NCI-H345 treated with DMSO at 0.1 percent for 48 hours (cell line): ENCODE data around the gene FAM72B.
"Not testable (repeated sequence)": the region's sequence is repeated elsewhere in the genome, so short reads cannot be mapped to it uniquely, and the experiment has no call there.

Experiments
- DNase-seq: peaks from one replicate; lab custom pipeline; 2025; ENCODE audit not compliant: unreplicated experiment; lab: John Stamatoyannopoulos, UW

Gene FAM72B

DNA sequence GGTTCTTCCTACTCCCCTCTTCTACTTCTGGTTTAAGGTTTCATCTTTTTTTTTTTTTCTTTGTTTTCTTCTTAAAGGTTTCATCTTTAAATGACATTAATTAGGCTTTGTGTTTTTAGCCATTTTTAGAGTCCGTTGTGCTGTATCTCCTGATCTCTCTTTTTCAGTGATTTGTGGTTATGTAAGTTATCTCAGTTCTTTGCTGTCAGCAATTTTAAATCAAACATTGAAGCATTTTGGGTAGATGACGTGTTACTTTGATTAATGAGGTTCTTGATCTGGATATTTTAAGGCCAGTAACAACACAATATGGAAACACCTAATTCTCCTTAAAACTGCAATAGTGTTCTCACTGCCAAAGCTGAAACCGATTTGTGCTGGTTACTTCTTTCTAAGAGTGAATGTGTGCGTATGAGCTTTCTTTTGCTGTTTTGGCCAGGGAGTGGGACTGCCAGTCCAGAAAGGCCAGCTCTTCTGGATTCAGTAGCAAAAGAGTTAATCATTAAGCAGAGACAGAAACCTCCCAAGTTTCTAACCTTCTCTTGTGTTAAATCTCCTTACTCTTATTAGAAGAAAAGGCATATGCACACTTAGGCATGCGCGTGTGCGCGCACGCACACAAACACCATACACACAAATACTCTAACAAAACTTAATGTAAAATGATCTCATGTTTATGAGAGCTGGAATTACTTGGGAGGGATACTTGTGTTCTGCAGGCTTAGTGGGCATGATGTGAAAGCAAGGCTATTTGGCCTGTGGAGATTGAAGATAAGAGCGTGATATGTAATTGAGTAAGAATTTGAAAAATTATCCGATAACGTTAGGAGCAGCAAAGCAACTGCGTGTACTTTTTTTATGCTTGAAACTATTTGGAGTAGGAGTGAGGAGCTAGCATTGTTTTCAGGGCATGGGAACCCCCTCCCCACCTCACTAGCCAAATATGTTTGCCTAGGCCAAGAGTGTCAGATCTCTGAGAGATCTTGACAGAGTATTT is 17.1 kb upstream of the FAM72B start:
- not testable (repeated sequence) for DNase-seq

DNA sequence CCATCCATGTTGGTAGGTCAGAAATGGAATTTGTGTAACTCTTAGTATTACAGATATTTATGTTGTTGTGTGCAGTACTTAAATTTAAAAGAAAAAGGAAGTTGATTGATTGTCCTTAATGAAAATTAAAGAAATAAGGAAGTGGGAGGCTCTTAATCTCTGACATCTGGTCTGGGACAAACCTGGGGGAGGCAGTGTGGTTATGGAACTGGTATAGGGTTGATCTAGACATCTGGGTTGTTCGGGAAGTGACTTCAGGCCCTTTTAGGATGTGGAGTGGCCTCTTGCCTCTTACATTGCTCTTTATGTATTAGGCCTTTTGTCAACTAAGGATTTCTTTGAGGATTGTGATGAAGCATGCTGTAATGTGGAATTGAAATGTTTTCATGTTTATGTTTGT is 16.1 kb upstream of the FAM72B start:
- not testable (repeated sequence) for DNase-seq

DNA sequence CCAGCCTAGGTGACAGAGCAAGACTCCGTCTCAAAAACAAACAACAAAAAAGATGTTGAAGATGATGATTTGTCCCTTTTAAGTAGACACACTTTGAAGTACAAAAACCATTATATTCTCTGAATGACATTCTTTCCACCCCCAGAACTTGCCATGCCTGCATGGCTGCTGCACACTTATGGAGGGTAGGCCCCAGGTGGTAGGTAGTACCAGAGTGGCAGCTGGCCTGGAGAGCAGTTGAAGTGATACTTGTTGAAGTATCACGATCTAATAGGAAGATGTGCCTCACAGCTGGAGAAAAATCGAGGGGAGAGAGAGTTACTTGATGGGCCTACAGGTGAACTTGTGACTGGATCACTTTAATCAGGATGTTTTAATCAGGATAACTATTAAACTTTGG is 15.6 kb upstream of the FAM72B start:
- DNase-seq = not testable (repeated sequence)

DNA sequence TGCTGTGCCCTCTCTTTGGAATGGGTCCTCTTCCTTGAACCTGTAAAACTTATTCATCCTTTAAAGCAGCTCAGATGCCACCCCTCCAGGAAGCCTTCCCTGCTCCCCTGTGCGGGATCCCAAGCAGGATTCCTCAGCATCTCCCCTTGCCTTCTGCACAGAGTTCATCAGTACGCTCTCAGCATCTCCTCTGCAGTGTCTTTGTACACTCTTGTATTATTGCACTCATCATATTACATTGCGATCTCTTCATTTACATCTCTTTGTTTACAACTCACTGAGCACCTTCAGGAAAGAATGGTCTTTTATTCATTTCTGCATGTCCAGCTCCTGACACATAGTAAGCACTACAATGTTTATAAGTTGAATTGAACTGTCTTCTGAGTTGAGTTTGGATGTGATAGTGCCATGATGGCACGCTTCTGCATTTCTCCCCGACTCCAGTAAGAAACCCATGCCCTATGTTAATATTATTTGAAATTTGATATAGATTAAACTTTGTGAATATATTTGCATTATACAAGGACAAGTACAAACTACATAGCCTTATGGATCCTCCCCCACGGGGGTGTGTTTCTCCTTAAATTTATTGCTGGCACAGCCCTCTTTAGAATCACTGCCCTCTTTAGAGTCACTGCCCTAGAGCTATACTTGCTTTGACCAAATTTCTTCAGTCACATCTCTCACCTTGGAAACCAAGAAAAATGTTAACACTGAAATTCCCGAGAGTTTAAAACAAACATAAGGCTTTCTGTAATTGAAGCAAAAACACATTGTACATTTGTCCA is 13.1 kb upstream of the FAM72B start:
- not testable (repeated sequence) for DNase-seq

DNA sequence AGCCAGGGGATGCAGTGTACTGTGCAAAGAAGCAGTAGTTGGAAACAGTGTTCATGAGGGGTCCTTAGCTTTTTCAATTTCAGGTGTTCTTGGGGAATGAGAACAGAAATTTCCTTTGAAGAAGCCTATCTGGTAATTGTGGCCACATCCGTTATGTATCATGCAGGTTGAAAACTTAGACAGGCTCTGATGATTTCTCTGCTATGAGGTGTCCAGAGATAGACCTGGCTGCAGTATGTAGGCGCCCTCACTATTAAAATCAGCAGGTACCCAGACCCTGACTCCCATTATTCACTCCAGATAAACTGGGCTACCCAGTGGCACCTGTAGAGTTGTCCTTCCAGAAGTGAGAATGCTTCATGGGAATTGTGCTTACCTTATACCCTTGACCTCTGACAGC is 8.4 kb upstream of the FAM72B start:
- not testable (repeated sequence) for DNase-seq

DNA sequence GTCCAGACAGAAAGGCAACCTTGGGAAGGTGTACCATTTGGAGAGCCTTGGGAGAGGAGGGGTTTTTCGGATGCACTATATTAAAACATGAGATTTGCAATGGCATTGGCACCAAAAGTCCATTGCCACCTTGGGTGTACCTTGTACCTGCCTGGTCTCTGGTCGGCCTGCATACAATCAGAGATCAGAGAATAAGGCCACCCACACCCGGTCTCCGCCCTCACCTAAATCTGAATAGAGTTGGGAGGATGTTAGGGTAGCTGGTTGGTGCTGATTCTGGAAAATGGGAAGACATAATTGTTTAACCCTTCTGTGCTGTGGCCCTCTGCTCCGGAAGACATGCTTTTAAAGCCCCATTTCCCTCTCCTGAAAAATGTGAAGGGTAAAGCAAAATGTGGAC is 3.8 kb upstream of the FAM72B start:
- DNase-seq = not testable (repeated sequence)

DNA sequence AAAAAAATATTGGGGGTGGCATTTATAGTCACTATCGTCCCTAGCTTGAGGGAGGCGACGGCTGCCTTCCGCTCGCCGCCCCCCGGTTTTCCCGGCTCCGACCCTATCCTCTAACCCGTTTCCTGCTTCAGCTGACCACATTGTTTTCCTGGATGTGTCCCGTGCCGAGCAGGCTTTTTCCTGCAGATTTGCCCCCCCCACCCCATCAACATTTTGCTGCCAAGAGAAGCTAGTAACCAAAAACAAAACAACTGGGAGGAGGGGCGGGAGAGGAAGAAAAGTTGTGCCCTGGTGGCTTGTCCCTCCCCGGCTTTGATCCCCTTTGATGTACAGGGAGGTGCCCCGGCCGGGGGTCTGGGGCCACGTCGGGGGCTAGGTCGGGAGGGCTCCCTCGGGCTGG is 2.1 kb upstream of the FAM72B start:
- not testable (repeated sequence) for DNase-seq

DNA sequence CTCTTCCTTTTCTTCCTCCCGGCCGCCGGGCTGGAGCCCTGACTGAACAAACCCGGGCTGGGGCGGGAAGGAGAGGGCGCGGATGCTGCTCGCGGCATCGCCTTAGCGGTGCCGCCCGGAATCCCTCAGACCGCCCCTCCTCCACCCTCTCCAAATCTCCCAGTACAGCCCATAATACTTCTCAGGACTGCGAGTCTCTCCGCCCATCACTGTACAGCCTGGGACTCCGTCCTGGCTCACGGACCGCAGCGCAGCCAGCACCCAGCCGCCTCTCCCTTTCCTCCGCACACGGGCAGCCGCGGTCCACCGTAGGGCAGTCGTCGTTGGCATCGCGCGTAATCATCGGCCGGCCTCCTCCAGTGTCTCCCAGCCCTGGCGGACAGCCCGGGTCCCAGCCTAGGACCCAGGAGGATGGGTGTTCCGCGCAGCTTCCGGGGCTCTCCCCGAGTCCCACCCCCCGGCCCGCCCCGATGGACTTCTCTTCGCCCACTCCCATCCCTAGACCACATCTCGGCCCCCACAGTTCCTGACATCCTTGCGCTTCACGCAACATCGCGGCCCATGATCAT is 1.1 kb upstream of the FAM72B start:
- not testable (repeated sequence) for DNase-seq

DNA sequence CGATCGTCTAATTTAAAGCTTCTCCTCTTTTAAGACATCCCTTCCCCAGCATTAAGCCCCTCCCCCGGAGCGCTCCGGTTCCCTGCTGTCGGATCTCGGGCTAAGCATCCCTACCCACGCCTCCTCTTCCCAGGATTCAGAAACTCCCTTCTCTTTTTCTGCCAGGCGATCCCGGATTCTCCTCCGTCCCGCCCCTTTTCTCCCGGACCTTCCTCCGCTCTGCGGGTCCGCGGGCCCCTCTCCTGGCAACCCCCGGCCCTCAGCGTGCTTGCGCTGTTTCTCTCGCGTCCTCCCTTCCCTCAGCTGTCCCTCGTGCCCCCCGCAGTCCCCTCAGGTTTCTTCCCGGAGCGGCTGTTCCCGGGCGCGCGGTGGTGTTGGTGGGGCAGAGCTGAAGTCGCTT is 273 bp downstream of the FAM72B start:
- not testable (repeated sequence) for DNase-seq

DNA sequence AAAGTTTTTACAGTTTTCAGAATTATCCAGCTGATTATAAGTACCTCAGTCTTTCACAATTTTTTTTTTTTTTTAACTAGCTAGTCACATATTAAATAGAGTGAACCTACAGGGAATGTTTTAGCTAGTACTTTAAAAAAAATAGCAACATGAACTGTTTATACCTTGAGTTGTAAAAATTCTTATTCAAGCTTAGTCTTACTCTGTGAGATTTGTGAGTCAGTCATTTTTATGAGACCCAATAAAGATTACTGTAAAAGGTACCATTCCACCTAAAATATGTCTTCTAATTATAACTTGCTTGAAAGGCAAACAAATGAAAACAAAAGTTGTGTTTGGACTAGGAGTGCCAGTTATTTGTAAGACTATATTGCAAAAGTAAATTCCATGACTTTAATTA is 5.9 kb downstream of the FAM72B start:
- DNase-seq = not testable (repeated sequence)

DNA sequence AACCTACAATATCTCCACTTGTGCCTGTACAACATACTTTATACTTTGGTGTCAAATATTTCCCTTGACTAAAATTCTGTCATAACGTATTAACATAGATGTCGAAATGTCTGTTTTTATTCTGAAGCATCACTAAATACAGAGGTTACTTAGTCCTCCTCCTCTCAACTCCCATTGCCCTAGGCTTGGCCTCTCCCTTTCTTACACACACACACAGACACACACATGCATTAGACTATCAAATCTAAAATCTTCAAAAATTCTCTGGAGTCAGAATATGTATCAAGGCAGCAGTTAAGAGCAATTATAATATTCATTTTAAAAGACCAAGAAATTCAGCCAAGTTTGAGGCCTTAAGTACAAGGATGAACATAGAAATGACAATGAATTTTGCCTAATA is 7.5 kb downstream of the FAM72B start:
- DNase-seq = not testable (repeated sequence)

DNA sequence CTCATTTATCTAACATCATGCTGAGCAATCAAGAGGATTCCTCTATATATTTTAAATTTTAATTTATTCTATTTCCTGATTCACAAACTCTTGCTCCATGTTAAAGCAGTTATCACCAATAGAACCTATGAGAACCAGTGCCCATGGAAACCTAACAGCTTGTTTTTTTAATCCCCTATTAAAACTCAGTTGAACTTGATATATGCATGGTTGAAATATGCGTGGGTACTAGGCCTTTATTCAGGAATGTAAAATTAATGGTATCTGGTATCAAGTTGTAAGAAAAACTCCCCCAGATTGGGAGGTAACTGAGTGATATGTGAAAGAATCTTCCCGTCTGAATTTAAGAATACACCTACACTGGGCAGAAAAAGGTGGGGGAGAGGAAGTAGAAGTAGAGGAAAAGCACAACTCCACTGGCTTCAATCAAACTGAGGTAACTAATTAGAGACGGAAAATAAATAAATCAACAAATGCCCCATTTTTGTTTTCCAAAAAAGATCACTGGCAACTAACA is 15.9 kb downstream of the FAM72B start:
- not testable (repeated sequence) for DNase-seq

DNA sequence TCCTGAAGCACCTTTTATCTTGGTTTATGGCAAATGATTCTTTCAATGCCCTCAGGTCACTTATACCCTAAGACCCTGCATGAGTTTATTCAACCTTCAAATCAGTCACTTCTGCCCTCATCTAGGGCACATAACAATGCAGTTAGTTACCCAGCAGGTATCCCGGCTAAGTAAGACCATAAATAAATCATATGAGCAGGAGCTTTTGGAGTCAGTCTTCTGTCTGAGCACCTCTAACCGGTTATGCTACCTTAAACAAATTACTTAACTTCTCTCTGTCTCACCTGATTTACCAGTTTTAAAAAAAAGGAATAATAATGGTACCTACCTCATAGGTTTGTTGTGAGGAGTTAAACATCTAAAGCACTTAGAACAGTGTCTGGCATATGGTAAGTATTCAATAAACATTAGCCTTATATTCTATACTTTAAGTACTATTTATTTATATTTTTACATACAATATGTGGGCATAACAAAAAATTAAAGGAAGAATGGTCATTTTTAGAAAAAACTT is 16.9 kb downstream of the FAM72B start:
- not testable (repeated sequence) for DNase-seq

DNA sequence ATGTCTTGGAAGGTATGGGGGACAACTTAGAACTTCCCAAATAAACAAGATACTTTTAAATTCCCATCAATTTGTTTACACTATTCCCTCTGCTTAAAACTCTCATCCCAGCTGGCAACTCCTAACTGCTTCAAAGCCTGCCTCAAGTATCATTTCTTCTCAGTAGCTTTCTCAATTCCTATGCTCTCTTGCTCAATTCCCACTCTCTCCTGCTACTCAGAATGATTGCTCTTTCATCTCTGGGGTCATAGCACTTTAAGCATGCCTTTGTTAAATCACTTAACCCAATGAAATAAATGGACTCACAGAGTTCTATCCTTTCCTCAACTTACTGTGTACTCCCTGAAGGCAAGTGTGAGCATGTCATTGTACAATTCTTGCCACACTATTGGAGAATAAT is 18.8 kb downstream of the FAM72B start:
- not testable (repeated sequence) for DNase-seq

DNA sequence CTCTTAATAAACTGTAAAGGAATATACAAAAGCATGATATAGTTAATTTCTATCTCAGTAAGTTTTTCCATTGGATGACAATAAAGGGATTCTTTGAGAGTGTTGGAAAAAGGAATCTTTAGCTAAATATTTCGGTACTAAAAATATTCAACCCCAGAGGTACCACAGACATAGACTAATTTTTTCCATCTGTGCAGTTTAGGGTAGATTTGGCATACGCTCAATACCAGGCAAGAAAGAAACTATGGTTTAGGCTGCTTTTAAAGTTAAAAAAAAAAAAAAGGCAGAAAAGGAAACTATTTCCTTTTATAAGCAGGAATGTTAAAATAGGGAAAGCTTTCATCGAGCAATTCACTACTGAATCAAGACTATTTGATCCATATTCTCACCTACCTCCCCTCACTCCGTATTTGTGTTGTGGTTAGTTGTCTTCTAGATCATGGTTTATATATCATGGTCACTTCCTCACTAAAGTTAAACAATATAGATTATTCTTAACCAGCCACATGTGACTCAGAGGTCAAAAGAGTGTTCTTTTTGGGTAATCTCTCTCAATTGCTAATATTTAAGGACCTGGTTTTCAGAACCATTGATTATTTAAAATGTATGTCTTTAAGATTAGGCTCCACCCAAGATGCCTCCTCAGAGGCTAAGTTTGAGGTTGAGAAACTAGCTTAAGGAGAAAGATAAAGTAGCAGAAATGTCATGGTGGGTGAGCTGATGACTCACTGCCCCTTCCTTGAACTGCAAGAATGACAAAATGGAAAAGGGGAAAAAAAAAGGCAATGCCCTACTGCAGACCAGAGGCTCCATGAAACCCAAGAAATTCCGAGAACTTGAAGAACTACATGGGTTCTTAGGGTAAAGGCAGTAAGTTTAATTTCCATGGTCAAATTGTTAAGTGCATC is 20.0 kb downstream of the FAM72B start:
- not testable (repeated sequence) for DNase-seq

DNA sequence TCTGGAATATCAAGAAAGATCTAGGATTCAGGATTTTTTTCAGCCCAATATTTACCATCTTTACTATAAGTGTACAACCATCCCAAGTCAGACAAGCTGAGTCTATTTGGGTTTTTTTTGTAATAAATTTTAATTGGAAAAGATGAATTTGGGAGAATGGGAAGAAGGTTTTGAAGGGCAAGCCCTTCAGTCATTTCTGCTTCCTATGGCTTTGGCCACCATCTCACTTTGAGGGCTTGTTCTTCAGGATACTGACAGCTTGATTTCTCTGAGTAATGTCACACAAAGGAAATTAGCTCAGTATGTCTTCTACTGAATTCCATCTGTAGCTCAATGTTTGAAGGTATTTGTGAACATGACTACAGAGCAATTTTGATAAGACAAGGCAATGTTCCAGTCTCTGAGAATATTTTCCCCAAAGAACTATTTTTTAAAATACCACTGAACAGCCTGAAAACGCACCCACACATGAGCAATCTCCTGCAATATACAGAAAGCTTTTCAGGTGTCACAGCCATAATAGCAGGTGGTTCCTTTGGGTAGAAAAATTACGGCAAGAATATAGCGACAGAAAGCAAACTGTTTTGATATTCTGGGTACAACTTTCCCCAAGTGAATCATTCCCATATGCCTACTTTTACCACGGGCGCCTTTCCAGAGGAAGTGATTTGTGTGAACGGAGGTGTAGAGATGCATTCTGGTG is 22.8 kb downstream of the FAM72B start:
- DNase-seq = not testable (repeated sequence)

DNA sequence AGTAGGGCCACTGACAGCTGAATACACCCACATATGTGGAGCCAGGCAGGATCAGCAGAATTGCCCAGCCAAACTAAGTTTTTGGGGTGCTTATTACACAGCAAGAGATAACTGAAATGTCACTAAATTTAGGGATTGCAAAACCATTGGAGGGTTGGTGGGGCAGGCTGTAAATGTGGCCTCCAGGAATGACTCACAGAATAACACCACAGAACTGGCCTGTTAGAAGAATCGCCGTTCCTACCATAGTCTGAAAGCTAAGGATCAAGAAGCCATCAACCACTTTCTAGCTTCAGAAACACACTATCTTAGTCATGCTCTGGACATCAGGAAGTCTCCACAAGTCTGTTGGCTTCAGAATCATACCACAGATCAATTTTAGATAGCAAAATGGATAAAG is 24.0 kb downstream of the FAM72B start:
- not testable (repeated sequence) for DNase-seq

DNA sequence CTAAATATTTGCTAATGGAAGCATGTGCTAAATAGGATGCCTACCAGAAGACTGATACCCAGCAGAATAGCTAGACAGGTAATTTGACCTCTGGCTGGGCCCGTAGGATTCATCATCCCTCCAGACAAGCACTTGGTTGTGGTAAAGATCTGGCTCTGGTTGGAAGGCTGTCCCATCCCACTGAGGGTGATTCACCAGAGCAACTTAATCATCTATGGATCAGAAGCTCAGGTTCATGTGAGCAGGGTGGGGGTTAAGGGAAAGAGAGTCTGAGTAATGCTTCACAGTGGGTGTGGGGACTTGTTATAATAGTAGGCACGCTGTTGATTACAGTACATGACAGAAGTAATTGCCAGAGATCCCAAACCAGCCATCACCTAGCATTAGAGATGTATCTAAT is 26.5 kb downstream of the FAM72B start:
- not testable (repeated sequence) for DNase-seq

DNA sequence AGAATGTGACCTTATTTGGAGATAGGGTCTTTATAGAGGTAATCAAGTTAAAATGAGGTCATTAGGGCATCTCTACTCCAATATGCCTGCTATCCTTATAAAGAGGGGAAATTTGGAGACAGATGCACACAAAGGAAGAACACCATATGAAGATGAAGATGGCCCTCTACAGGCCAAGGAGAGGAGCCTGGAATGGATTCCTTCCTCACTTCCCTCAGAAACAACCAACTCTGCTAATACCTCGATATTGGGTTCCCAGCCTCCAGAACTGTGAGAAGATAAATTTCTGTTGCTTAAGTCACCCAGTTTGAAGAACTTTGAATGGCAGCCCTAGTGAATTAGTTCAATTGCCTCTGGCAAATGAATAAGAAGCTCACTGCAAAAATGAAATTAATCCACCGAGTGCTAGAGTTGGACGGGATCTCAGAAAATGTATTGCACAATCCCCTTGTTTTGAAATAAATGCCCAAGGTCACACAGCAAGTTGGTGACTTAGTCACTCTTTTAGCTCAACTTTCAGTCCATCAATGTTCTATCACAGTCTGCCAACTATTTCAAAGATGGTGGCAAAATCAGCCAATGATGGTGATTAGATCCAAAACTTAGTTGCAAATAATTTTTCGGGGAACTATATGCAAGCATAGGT is 27.1 kb downstream of the FAM72B start:
- DNase-seq = not testable (repeated sequence)
